ENCODE data around the gene OLFM3. TPM values are rescaled to one million over a fixed set of nuclear protein-coding genes. Genes with fewer than 3 reads are reported as not detected.

The OLFM3 gene
- total RNA-seq, 1 experiment from 2014 or later = 0.26 TPM

DNA sequence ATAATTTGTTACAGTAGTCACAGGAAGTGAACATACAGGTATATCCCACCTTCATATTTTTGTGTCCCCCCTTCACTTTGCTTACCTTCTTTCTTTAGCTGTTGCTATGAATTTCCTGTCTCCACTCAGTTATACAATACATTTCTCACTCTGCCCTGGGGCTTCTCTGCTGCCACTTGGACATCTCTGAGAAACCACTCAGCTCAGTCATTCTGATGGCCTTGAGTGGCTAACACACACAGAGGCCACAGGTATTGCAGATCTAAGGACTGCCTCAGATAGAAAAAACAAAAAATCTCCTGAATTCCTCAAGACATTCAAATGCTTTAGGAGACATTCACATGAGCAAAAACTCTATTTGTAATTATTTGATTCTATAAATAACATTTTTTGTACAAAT is 87.7 kb downstream of the OLFM3 start:
- H3K79me1 ChIP-seq (ENCODE audit: insufficient read depth, low read depth, low read length, poor library complexity, severe bottlenecking) = no peaks in the 10 kb centered on the region

More for the DNA sequence above, 87.7 kb downstream of the OLFM3 start:
- no peak overlapping the region for H3K14ac ChIP-seq (ENCODE audit: insufficient read depth, low read length)
- no peaks in the 10 kb centered on the region for H3K9me3 ChIP-seq (ENCODE audit: control insufficient read depth, low read depth, low read length)
- Mint-ChIP-seq H3K27ac (peak overlapping the region in 1 of 3 experiments; percentile 61; a peak in 2 of 7 replicates), H3K36me3 (ENCODE audit: insufficient read depth in 1 of 3, low read depth in 3 of 3) (no peaks in the 10 kb centered on the region), H3K27me3 (ENCODE audit: low read depth) (no peaks in the 10 kb centered on the region), H3K9me3 (no peaks in the 10 kb centered on the region), H3K4me3 (no peak overlapping the region), H3K4me1 (peaks cover 21 to 24% of the 10 kb centered on the region in 2 experiments)
- H2BK20ac ChIP-seq (ENCODE audit: low read depth, low read length, poor library complexity, severe bottlenecking) = no peak overlapping the region
- H3K18ac ChIP-seq (ENCODE audit: insufficient read length, low read depth, low read length) = no peak overlapping the region
- no peak overlapping the region for H2BK12ac ChIP-seq (ENCODE audit: insufficient read length, low read depth, low read length)
- no peak overlapping the region for H3K27ac ChIP-seq (ENCODE audit: insufficient read length, low read depth, low read length)
- no peak overlapping the region for H3K23ac ChIP-seq (ENCODE audit: insufficient read length, low read depth, low read length)
- H4K8ac ChIP-seq (replicated peaks; ENCODE audit: insufficient read length, low read depth, low read length) = no peak overlapping the region
- H3K23me2 ChIP-seq (ENCODE audit: insufficient read length, low read depth, low read length, poor library complexity, severe bottlenecking) = no peaks in the 10 kb centered on the region
- no peak overlapping the region for H2AFZ ChIP-seq (ENCODE audit: low read length)
- no peak overlapping the region for H3K4ac ChIP-seq (ENCODE audit: low read depth, low read length)
- no peak for DNase-seq
- H3K4me1 ChIP-seq (ENCODE audit: insufficient read depth, low read length) = peaks cover 4% of the 10 kb centered on the region; the same call in 1 of the 2 replicates
- H2AK5ac ChIP-seq (ENCODE audit: insufficient read length, low read length) = no peak overlapping the region
- H3K4me2 ChIP-seq (ENCODE audit: insufficient read depth, insufficient read length, low read length) = no peak overlapping the region
- H4K20me1 ChIP-seq (ENCODE audit: control insufficient read depth, insufficient read depth, insufficient read length) = no peaks in the 10 kb centered on the region
- H3K79me2 ChIP-seq (ENCODE audit: insufficient read depth, low read length) = no peaks in the 10 kb centered on the region
- H4K91ac ChIP-seq (ENCODE audit: insufficient read length, low read depth, low read length) = no peak overlapping the region
- H4K5ac ChIP-seq (ENCODE audit: insufficient read length, low read depth, low read length) = no peak overlapping the region
- TF ChIP-seq, protein P1, sequence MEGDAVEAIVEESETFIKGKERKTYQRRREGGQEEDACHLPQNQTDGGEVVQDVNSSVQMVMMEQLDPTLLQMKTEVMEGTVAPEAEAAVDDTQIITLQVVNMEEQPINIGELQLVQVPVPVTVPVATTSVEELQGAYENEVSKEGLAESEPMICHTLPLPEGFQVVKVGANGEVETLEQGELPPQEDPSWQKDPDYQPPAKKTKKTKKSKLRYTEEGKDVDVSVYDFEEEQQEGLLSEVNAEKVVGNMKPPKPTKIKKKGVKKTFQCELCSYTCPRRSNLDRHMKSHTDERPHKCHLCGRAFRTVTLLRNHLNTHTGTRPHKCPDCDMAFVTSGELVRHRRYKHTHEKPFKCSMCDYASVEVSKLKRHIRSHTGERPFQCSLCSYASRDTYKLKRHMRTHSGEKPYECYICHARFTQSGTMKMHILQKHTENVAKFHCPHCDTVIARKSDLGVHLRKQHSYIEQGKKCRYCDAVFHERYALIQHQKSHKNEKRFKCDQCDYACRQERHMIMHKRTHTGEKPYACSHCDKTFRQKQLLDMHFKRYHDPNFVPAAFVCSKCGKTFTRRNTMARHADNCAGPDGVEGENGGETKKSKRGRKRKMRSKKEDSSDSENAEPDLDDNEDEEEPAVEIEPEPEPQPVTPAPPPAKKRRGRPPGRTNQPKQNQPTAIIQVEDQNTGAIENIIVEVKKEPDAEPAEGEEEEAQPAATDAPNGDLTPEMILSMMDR (conservative IDR thresholded peaks at IDR 0.05) = no peak
- H3K27me3 ChIP-seq (ENCODE audit: insufficient read depth, low read length) = no peaks in the 10 kb centered on the region
- H3T11ph ChIP-seq (ENCODE audit: low read length) = no peak overlapping the region
- H2BK15ac ChIP-seq (ENCODE audit: low read depth, low read length) = no peak overlapping the region
- no peak overlapping the region for H2BK120ac ChIP-seq (ENCODE audit: low read depth, low read length, poor library complexity, severe bottlenecking)
- H3K56ac ChIP-seq (ENCODE audit: insufficient read length, low read depth, low read length) = no peak overlapping the region
- no peak overlapping the region for H2BK5ac ChIP-seq (ENCODE audit: insufficient read length, low read length)
- no peak overlapping the region for H3K9ac ChIP-seq (ENCODE audit: extremely low read depth, insufficient read length, low read length)
